Uterus (tissue), 4 donors: Measurements from ENCODE around the gene HHAT. TPM values are rescaled to one million over a fixed set of nuclear protein-coding genes. Genes with fewer than 3 reads are reported as not detected.

ENCODE experiments used
- DNase-seq, 2 donors: peaks; one replicate each; pipeline ENCODE4 v3.0.0-alpha.2; 2019 to 2020
- H3K27ac ChIP-seq, 2 donors: fragments of 200-600 bp; sonication (generic); 1 replicate in 1 of 2; 2 replicates in 1 of 2; pipeline ENCODE4 v1.5.1; 2016 to 2018
- H3K27me3 ChIP-seq, 2 donors: fragments of 200-600 bp; sonication (generic); one replicate each; pipeline ENCODE4 v1.5.1; 2018 to 2019; ENCODE audit warnings: control low read depth in 1 of 2
- H3K36me3 ChIP-seq, 2 donors: fragments of 200-600 bp; sonication (generic); one replicate each; pipeline ENCODE4 v1.5.1; 2019; ENCODE audit warnings: control low read depth in 1 of 2
- H3K4me1 ChIP-seq, 2 donors: fragments of 200-600 bp; sonication (generic); one replicate each; pipeline ENCODE4 v1.5.1; 2018 to 2019; ENCODE audit warnings: control low read depth in 1 of 2
- H3K4me3 ChIP-seq, 2 donors: fragments of 200-600 bp; sonication (generic); 1 replicate in 1 of 2; 2 replicates in 1 of 2; pipeline ENCODE4 v1.5.1; 2018 to 2019; ENCODE audit warnings: mild to moderate bottlenecking in 1 of 2
- H3K9me3 ChIP-seq, 2 donors: fragments of 200-600 bp; sonication (generic); one replicate each; pipeline ENCODE4 v1.5.1; 2019; ENCODE audit warnings: control low read depth in 1 of 2
- POLR2A ChIP-seq, 2 donors: fragments of 450-650 bp; IDR thresholded peaks; one replicate each; pipeline ENCODE4 v1.6.1; 2016; ENCODE audit warnings: antibody characterized with exemption in 2 of 2, mild to moderate bottlenecking in 1 of 2, moderate library complexity in 1 of 2
- intact Hi-C: fragments of 100-400 bp; cut with DNase I; formaldehyde crosslinking; loops from one replicate; pipeline ENCODE4 v1.15.1; 2023; ENCODE audit warnings: low total_unique reads
- total RNA-seq, 4 donors: library from RNA; depleted of rRNA in 3 of 4; stranded (reverse); fragments of >200 nt in 3 of 4; gene quantifications; one replicate each; pipeline versions ENCODE4 v1.1.0 to v1.2.4, GENCODE V29; 2014 to 2023
- TF ChIP-seq, protein P1 (sequence below), 4 experiments: fragments of 200-600 bp in 2 of 4; fragments of 450-650 bp in 2 of 4; sonication (generic) in 2 of 4; IDR thresholded peaks; one replicate each; pipeline ENCODE4 v1.5.1; 2016 to 2019; ENCODE audit warnings: antibody characterized with exemption in 4 of 4, mild to moderate bottlenecking in 2 of 4, moderate library complexity in 1 of 4
- donor health status: DM: yes; HTN: yes; CAD: no.

HHAT gene
- total RNA-seq, 4 donors from 2014 or later, result 0.88 to 10.9 (median 3.4) TPM

DNA sequence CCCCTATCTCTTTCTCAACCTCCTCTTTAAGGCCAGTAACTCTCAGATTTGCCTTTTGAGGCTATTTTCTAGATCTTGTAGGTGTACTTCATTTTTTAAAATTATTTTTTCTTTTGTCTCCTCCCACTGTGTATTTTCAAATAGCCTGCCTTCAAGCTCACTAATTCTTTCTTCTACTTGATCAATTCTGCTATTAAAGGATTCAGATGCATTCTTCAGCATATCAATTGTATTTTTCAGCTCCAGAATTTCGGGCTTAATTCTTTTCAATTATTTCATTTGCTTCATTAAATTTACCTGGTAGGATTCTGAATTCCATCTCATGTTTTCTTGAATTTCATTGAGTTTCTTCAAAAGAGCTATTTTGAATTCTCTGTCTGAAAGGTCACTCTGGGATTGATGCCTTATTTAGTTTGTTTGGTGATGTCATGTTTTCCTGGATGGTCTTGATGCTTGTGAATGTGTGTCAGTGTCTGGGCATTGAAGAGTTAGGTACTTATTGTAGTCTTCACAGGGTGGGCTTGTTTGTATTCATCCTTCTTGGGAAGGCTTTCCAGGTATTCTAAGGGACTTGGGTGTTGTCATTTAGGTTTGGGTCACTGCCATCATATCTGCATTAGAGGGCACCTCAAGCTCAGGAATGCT is 3.6 kb upstream of the HHAT start:
- Histone ChIP-seq H3K36me3 (no peaks in the 10 kb centered on the region), H3K9me3 (no peaks in the 10 kb centered on the region), H3K27ac (no peak overlapping the region), H3K4me1 (no peaks in the 10 kb centered on the region), H3K27me3 (no peaks in the 10 kb centered on the region), H3K4me3 (no peak overlapping the region)
- TF ChIP-seq, protein P1, sequence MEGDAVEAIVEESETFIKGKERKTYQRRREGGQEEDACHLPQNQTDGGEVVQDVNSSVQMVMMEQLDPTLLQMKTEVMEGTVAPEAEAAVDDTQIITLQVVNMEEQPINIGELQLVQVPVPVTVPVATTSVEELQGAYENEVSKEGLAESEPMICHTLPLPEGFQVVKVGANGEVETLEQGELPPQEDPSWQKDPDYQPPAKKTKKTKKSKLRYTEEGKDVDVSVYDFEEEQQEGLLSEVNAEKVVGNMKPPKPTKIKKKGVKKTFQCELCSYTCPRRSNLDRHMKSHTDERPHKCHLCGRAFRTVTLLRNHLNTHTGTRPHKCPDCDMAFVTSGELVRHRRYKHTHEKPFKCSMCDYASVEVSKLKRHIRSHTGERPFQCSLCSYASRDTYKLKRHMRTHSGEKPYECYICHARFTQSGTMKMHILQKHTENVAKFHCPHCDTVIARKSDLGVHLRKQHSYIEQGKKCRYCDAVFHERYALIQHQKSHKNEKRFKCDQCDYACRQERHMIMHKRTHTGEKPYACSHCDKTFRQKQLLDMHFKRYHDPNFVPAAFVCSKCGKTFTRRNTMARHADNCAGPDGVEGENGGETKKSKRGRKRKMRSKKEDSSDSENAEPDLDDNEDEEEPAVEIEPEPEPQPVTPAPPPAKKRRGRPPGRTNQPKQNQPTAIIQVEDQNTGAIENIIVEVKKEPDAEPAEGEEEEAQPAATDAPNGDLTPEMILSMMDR (IDR thresholded peaks at IDR 0.05), result no peak
- TF ChIP-seq POLR2A (IDR thresholded peaks at IDR 0.05), result no peak
- no peak for DNase-seq
- intact Hi-C loops, result no loop called here

DNA sequence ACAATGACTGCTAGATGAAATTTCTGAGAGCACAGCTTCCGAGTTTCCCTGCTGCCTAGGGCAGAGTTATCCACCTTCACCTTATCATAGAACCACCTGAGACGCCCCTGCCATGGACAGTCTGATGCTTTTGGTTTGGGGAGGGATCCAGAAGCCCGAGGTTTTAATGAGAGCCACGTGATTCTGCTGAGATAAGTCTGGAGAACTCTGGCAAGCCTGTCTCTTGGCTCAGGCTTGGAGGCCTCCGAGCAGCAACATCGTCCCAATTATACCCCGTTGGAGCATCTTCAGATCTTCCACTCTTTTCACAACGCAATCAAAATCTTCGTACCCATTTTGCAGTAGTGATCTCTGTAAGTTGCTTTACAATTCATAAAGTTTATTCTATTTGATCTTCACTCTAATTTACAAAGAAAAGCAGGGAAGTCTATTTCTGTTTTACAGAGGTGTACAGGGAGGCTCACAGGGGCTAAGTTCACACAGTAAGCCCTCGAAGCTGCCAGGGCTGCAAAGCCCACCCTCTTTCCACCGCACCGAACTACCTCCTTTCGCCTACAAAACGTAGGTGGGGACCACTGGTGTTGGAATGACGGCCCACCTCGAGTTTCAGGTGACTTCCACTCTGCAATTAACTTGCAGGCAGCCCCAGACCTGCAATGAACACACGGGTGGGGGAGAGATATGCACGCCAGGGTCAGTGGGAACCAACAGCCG is 513 bp upstream of the HHAT start:
- Histone ChIP-seq H3K4me1 (no peaks in the 10 kb centered on the region), H3K27me3 (no peaks in the 10 kb centered on the region), H3K36me3 (no peaks in the 10 kb centered on the region), H3K27ac (peak overlapping the region; percentile 85 to 94), H3K9me3 (no peaks in the 10 kb centered on the region), H3K4me3 (peak overlapping the region; percentile 60 to 78)
- intact Hi-C loops, result no loop called here
- DNase-seq, result peak; percentile 24 to 45
- no peak for TF ChIP-seq POLR2A (IDR thresholded peaks at IDR 0.05)
- TF ChIP-seq, protein P1 (IDR thresholded peaks at IDR 0.05), result no peak

DNA sequence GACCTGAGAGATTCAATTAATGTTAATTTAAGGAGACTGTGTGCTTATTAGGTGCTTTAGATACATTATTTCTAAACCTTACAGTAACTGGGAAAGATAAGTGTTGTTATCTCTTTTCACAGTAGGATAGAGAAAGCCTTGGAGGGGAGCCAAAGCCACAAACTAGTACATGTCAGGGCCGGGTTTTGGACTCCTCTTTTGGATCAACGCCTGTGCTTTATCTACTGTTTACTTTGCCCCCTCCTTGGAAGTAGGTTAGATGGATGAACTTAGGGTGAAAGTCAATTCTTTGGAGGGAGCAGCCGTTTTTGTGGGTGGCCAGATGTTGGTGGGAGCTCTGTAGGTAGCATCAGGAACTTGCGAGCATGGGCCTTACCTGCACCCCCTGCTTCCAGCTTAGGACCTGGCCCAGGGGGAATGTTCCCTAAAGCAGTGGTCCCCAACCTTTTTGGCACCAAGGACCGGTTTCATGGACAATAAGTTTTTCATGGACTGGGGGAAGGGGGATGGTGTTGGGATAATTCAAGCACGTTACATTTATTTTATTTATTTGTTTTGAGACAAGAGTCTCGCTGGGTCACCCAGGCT is 1.7 kb downstream of the HHAT start:
- TF ChIP-seq, protein P1 (IDR thresholded peaks at IDR 0.05), result no peak
- no peak for TF ChIP-seq POLR2A (IDR thresholded peaks at IDR 0.05)
- no peaks in the 10 kb centered on the region for H3K4me1 ChIP-seq
- intact Hi-C loops, result no loop called here

DNA sequence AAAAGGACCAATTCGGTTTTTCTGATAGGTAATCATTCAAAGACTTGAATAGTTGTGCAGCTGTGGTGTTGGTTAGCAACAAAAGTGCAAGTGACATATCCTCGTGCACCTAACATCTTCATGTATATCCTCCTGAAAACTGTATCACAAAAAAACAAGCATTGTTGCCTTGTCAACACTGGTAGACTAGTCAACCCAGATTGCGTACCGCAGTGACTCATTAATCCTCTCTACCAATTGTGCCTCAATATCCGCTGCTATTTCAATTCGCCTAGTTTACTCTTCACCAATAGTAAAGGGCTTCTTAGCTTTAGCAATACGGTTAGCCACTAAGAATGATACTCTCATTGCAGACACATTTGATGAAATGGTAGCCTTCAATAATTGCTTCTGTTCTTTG is 3.5 kb downstream of the HHAT start:
- intact Hi-C loops, result no loop called here
- H3K27ac ChIP-seq, result no peak overlapping the region
- TF ChIP-seq POLR2A (IDR thresholded peaks at IDR 0.05), result no peak
- TF ChIP-seq, protein P1 (IDR thresholded peaks at IDR 0.05), result no peak

More for the DNA sequence above, 1.7 kb downstream of the HHAT start:
- H3K9me3 ChIP-seq, result no peaks in the 10 kb centered on the region
- no peak overlapping the region for H3K4me3 ChIP-seq
- H3K27me3 ChIP-seq, result no peaks in the 10 kb centered on the region
- no peak for DNase-seq
- no peaks in the 10 kb centered on the region for H3K36me3 ChIP-seq
- H3K27ac ChIP-seq, result no peak overlapping the region

More for the DNA sequence above, 3.5 kb downstream of the HHAT start:
- no peaks in the 10 kb centered on the region for H3K4me1 ChIP-seq
- DNase-seq, result no peak
- no peaks in the 10 kb centered on the region for H3K27me3 ChIP-seq
- H3K9me3 ChIP-seq, result no peaks in the 10 kb centered on the region
- no peaks in the 10 kb centered on the region for H3K36me3 ChIP-seq
- H3K4me3 ChIP-seq, result no peak overlapping the region
